Activated gamma-delta T cell (primary cell): ENCODE results near the gene REPIN1.

Experiments used
- DNase-seq: peaks from one replicate; lab custom pipeline; 2025; lab: John Stamatoyannopoulos, UW

REPIN1 gene

GRCh38 chr7:150337179-150337578 is 31.4 kb upstream of the REPIN1 start:
- DNase-seq, result no peak

- no peak for DNase-seq
Measured at GRCh38 chr7:150337659-150338081, 31.0 kb upstream of the REPIN1 start.

GRCh38 chr7:150338166-150338829 is 30.3 kb upstream of the REPIN1 start:
- DNase-seq, result no peak

- no peak for DNase-seq
Measured at GRCh38 chr7:150339409-150339809, 29.2 kb upstream of the REPIN1 start.

- DNase-seq, result no peak
Measured at GRCh38 chr7:150340024-150340749, 28.4 kb upstream of the REPIN1 start.

GRCh38 chr7:150340875-150341262 is 27.8 kb upstream of the REPIN1 start:
- no peak for DNase-seq

- DNase-seq, result no peak
Measured at GRCh38 chr7:150341263-150342120, 27.1 kb upstream of the REPIN1 start, which contains the start of gene RARRES2. Gene RARRES2 (minus strand): TSS chr7:150341629. CDS start chr7:150340609, 1,020 bp downstream.

GRCh38 chr7:150342121-150342408 is 26.6 kb upstream of the REPIN1 start:
- DNase-seq, result no peak

GRCh38 chr7:150343225-150343624 is 25.4 kb upstream of the REPIN1 start:
- no peak for DNase-seq

- DNase-seq, result no peak
Measured at GRCh38 chr7:150344299-150344698, 24.3 kb upstream of the REPIN1 start.

GRCh38 chr7:150345012-150345411 is 23.6 kb upstream of the REPIN1 start:
- no peak for DNase-seq

- DNase-seq, result no peak
Measured at GRCh38 chr7:150346922-150347321, 21.7 kb upstream of the REPIN1 start.

- no peak for DNase-seq
Measured at GRCh38 chr7:150351587-150352194, 16.9 kb upstream of the REPIN1 start.

- no peak for DNase-seq
Measured at GRCh38 chr7:150355666-150356059, 13.0 kb upstream of the REPIN1 start.

- no peak for DNase-seq
Measured at GRCh38 chr7:150356265-150356897, 12.2 kb upstream of the REPIN1 start.

- DNase-seq, result no peak
Measured at GRCh38 chr7:150357270-150357669, 11.4 kb upstream of the REPIN1 start.

GRCh38 chr7:150357771-150358427 is 10.7 kb upstream of the REPIN1 start:
- DNase-seq, result no peak

GRCh38 chr7:150358433-150358832 is 10.2 kb upstream of the REPIN1 start:
- no peak for DNase-seq

- DNase-seq, result no peak
Measured at GRCh38 chr7:150358988-150359621, 9.5 kb upstream of the REPIN1 start.

- DNase-seq, result no peak
Measured at GRCh38 chr7:150359622-150360362, 8.8 kb upstream of the REPIN1 start.
